Colonic mucosa (tissue), 4 donors: Measurements from ENCODE around the gene BMPER. TPM values are rescaled to one million over a fixed set of nuclear protein-coding genes. Genes with fewer than 3 reads are reported as not detected.

Experiments
- DNase-seq: peaks from one replicate; pipeline ENCODE4 v3.0.0-alpha.2; 2020
- H3K27ac ChIP-seq: fragments of 200-600 bp; one replicate; pipeline ENCODE4 v1.8.0; 2021
- H3K27me3 ChIP-seq: fragments of 200-600 bp; one replicate; pipeline ENCODE4 v1.8.0; 2021
- H3K36me3 ChIP-seq: fragments of 200-600 bp; one replicate; pipeline ENCODE4 v1.8.0; 2021
- H3K4me1 ChIP-seq: fragments of 200-600 bp; one replicate; pipeline ENCODE4 v1.8.0; 2021; ENCODE audit warnings: mild to moderate bottlenecking
- H3K4me3 ChIP-seq: fragments of 200-600 bp; one replicate; pipeline ENCODE4 v1.8.0; 2021
- H3K9ac ChIP-seq, 2 donors: one replicate each; pipeline ENCODE4 v1.7.0; 2013; ENCODE audit warnings: control low read depth in 2 of 2, low read depth in 2 of 2, low read length in 2 of 2
- H3K9me3 ChIP-seq: fragments of 200-600 bp; one replicate; pipeline ENCODE4 v1.8.0; 2021
- intact Hi-C: fragments of 100-400 bp; cut with DNase I; formaldehyde crosslinking; loops from one replicate; pipeline ENCODE4 v1.14.1; 2022
- total RNA-seq, 2 donors: library from RNA; stranded (reverse); fragmentation: NEBNext Ultra II Directional in 1 of 2; extraction: Animal tissue kit (Norgen Biotek cat#: 25700) in 1 of 2; gene quantifications; one replicate each; pipeline ENCODE4 v1.2.1, GENCODE V29; 2021
- TF ChIP-seq, protein P1 (sequence below): fragments of 200-600 bp; IDR thresholded peaks from one replicate; pipeline ENCODE4 v1.8.0; 2022; ENCODE audit warnings: antibody characterized with exemption, mild to moderate bottlenecking
- donor health status: healthy.
- donor health status: DM: no; HTN: no; CAD: no.
- donor health status: DM: no; HTN: no; CAD: no.

Gene BMPER
- total RNA-seq, 2 donors from 2014 or later = 0.85 to 1.3 TPM

GRCh38 chr7:33933611-33934281 is 28.4 kb downstream of the BMPER start:
- Histone ChIP-seq H3K4me1 (no peaks in the 10 kb centered on the region), H3K4me3 (no peak overlapping the region), H3K27me3 (no peaks in the 10 kb centered on the region), H3K9ac (no peak overlapping the region), H3K9me3 (no peaks in the 10 kb centered on the region), H3K36me3 (no peaks in the 10 kb centered on the region), H3K27ac (no peak overlapping the region)
- TF ChIP-seq, protein P1, sequence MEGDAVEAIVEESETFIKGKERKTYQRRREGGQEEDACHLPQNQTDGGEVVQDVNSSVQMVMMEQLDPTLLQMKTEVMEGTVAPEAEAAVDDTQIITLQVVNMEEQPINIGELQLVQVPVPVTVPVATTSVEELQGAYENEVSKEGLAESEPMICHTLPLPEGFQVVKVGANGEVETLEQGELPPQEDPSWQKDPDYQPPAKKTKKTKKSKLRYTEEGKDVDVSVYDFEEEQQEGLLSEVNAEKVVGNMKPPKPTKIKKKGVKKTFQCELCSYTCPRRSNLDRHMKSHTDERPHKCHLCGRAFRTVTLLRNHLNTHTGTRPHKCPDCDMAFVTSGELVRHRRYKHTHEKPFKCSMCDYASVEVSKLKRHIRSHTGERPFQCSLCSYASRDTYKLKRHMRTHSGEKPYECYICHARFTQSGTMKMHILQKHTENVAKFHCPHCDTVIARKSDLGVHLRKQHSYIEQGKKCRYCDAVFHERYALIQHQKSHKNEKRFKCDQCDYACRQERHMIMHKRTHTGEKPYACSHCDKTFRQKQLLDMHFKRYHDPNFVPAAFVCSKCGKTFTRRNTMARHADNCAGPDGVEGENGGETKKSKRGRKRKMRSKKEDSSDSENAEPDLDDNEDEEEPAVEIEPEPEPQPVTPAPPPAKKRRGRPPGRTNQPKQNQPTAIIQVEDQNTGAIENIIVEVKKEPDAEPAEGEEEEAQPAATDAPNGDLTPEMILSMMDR = no peak
- intact Hi-C loops = loop anchor here (10.0 kb wide), 2 partner anchors 179 to 749 kb away; no protein-coding TSS in a partner anchor
- no peak for DNase-seq

GRCh38 chr7:33934391-33934790 is 29.1 kb downstream of the BMPER start:
- H3K9me3 ChIP-seq = no peaks in the 10 kb centered on the region
- TF ChIP-seq, protein P1 = no peak
- no peak overlapping the region for H3K9ac ChIP-seq
- H3K36me3 ChIP-seq = no peaks in the 10 kb centered on the region
- H3K27ac ChIP-seq = no peak overlapping the region
- no peaks in the 10 kb centered on the region for H3K27me3 ChIP-seq
- no peak for DNase-seq
- intact Hi-C loops = loop anchor here (10.0 kb wide), 2 partner anchors 180 to 750 kb away; no protein-coding TSS in a partner anchor
- no peak overlapping the region for H3K4me3 ChIP-seq
- no peaks in the 10 kb centered on the region for H3K4me1 ChIP-seq

- TF ChIP-seq, protein P1 = no peak
- Histone ChIP-seq H3K9me3 (no peaks in the 10 kb centered on the region), H3K36me3 (no peaks in the 10 kb centered on the region), H3K4me3 (no peak overlapping the region), H3K4me1 (no peaks in the 10 kb centered on the region), H3K27me3 (no peaks in the 10 kb centered on the region), H3K9ac (no peak overlapping the region), H3K27ac (no peak overlapping the region)
- intact Hi-C loops = loop anchor here (10.0 kb wide), 2 partner anchors 182 to 752 kb away; no protein-coding TSS in a partner anchor
- no peak for DNase-seq
Measured at GRCh38 chr7:33936503-33936902, 31.2 kb downstream of the BMPER start.

DNA sequence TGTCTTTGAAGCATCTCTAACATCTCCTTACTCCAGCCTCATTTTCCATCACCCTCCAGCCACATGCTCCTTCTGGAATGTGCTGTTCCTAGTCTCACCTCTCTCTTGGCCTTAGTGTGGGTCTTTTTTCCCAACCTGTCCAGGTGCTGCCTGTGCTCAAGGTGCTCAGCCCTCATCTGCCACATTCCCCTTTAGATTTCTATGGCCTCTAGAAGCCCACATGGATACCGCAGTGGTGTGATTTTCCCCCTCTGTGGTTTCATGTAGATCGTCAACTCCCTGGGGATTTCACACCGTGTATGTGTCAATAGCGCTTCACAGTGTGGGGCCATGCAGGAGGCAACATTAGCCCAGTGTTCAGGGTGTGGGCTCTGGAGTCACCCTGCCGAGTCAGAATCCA is 32.5 kb downstream of the BMPER start:
- Histone ChIP-seq H3K4me3 (no peak overlapping the region), H3K36me3 (no peaks in the 10 kb centered on the region), H3K27ac (no peak overlapping the region), H3K4me1 (no peaks in the 10 kb centered on the region), H3K9ac (no peak overlapping the region), H3K27me3 (no peaks in the 10 kb centered on the region), H3K9me3 (no peaks in the 10 kb centered on the region)
- intact Hi-C loops = loop anchor here (10.0 kb wide), 2 partner anchors 183 to 753 kb away; no protein-coding TSS in a partner anchor
- DNase-seq = no peak
- TF ChIP-seq, protein P1 = no peak

GRCh38 chr7:33939121-33939520 is 33.8 kb downstream of the BMPER start:
- no peak overlapping the region for H3K27ac ChIP-seq
- H3K9me3 ChIP-seq = no peaks in the 10 kb centered on the region
- TF ChIP-seq, protein P1 = no peak
- H3K36me3 ChIP-seq = no peaks in the 10 kb centered on the region
- DNase-seq = no peak
- no peaks in the 10 kb centered on the region for H3K27me3 ChIP-seq
- no peak overlapping the region for H3K9ac ChIP-seq
- H3K4me3 ChIP-seq = no peak overlapping the region
- intact Hi-C loops = loop anchor here (10.0 kb wide), 2 partner anchors 184 to 754 kb away; no protein-coding TSS in a partner anchor
- H3K4me1 ChIP-seq = no peaks in the 10 kb centered on the region
